SK-N-SH treated with all-trans-retinoic acid at 6 μM for 48 hours (cell line): Measurements from ENCODE around the gene ARL6IP4.

Experiments
- ESRRG ChIP-seq: fragments of 250-450 bp; sonication (Bioruptor Pico); IDR thresholded peaks from 2 replicates; pipeline ENCODE4 v1.6.1; 2021; ENCODE audit warnings: mild to moderate bottlenecking
- ZC3H10 ChIP-seq: fragments of 250-450 bp; sonication (Bioruptor Pico); IDR thresholded peaks from 2 replicates; pipeline ENCODE4 v1.5.1; 2021; ENCODE audit warnings: mild to moderate bottlenecking, moderate library complexity
- ZNF70 ChIP-seq: fragments of 450-650 bp; formaldehyde crosslinking; IDR thresholded peaks from 2 replicates; pipeline ENCODE4 v1.5.0; 2020; ENCODE audit warnings: mild to moderate bottlenecking, moderate library complexity

GRCh38 chr12:123010110-123010509 lies 29.6 kb downstream of the ARL6IP4 start:
- TF ChIP-seq ZC3H10 (CRISPR knock-in tag) (no peak), ESRRG (CRISPR knock-in tag) (no peak), ZNF70 (no peak)
